ENCODE measurements around the gene CDK5R1.
"Not testable (repeated sequence)": the region's sequence is repeated elsewhere in the genome, so short reads cannot be mapped to it uniquely, and the experiment has no call there.

The CDK5R1 gene

DNA sequence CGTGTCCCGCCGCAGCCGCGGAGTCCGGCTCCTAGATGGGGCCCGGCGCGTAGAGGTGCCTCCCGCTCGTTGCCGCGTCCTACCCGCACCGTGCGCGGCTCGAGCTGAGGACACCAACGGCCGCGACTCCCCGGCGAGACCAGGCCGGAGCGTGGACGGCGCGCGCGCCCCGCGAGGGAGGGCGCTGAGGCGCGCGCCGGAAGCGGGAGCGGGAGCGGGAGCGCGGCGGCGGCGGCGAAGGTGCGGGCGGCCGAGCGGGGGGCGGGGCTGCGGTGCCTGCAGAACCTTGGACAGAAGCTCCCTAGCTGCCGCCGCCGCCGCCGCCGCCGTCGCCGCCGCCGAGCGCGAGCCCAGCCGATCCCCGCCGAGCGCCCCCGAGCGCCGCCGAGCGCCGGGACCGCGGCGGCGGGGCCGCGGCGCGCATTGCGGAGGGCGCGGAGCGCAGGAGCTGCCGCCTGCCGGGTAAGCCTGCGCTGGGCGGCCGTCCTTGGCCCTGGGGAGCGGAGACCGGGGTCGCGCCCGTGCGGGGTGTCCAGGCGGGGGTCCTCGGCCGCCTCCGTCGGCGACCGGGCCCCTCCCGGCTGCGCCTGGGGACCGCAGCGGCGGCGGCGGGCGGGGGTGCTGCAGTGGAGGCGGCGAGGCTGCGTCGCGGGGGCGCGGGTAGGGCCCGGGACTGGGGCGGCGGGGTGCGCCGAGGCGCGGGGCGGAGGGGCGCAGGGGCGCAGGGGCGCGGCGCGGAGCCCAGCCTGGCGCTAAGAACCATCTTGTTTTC lies at the start of gene CDK5R1:
CDK5R1 (plus strand) TSS at position 293 of the 772 bp plus-strand sequence. CDS start 628 bp downstream, outside the sequence.
- DNase-seq (ENCODE audit: low read depth in 2 of 2), result peak in 1 of 2 donors; percentile 62

DNA sequence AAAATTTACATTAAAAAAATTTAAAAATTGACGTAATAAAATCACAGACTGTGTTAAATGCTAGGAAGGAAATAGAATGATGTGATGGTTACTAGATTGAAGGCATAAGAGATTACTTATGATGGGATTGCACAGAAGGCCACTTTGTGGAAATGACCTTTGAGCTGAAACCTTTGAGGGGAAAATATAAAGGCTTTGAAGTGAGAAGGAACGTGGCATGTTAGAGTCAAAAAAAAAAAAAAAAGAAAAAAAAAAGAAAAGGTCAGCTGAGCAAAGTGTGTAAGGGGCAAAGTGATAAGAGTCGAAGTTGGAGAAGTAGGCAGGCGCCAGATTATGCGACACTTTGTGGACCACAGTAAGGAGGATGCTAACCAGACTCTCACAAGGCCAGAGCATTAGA lies 46.1 kb upstream of the CDK5R1 start:
- DNase-seq (ENCODE audit: low read depth in 2 of 2), result no peak

DNA sequence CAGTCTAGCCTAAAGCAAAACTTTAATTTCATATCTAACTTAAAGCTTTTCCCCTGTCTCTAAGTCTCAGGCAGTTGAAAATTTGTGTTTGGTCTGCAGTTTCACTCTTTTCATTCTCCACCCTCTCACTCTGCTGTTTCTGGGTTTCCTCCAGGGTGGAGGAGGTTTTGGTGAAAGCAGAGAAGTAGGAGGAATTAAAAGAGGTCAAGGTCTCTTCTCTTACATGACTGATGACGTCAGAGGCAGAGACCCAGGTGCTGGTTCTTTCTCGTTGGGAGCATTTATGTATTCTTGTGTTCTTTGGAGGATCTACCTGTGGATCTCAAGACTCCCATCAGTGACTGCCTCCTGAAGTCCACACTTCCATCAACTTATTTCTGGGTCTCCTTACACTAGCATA lies 44.9 kb upstream of the CDK5R1 start:
- DNase-seq (ENCODE audit: low read depth in 2 of 2), result no peak

DNA sequence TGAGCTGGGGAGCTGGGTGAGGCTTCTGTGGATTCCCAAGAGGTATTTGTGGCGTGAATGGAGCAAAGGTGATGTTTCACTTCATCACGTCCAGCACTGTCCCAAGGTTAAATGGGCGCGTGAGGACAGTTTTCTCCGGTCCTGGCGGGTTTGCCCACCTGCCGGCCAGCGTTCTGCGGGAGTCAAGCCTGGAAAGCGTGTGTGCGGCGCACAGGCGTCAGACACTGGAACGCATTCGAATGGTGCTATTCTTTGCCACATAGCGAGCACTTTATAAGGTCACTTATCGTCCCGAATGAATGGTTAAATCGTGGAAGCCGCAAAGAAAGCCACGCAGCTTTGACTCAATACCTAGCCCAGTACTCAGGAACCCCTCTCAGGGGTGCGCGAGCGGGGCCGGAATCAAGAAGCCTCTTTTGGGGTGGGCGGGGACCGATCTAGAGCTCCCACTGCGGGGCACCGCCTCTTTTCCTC lies 42.9 kb upstream of the CDK5R1 start:
- no peak for DNase-seq (ENCODE audit: low read depth in 2 of 2)

DNA sequence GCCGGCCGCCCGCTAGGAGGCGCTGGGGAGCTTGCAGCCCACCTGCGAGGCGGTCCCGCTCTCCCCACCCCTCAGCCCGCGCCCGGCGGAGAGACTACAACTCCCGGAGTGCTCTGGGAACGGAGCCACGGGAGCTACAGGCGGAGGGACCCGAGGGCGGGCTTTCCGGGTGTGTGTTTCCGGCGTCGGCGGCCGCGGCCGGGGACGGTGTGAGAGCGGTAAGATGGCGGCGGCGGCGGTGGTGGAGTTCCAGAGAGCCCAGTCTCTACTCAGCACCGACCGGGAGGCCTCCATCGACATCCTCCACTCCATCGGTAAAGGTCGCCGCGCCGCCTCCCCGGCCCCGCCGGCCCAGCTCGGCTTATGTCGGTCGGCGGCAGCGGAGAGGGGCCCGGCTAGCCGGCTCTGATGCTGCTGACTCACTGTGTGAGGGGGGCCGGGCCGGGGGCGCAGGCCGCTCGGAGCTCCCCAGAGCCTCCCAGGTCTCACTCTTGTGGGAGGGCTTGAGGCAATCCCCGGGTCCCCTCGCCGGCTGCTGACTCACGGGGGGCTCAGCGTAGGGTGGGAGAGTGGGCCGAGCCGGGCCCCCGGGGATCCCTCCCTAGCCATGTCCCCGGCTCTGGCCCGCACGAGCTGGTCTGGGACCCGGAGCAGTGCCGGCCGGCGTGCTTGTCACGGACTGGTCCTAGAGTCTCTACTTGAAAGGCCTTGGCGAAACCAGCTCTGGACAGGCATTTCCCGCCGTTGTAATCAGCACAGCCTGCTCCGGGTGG lies 42.3 kb upstream of the CDK5R1 start, which contains the start of gene PSMD11:
PSMD11 (plus strand) TSS at position 210 of the 773 bp plus-strand sequence; CDS start at position 224, 14 bp downstream.
- DNase-seq (ENCODE audit: low read depth in 2 of 2), result peak; percentile 97 to 99

DNA sequence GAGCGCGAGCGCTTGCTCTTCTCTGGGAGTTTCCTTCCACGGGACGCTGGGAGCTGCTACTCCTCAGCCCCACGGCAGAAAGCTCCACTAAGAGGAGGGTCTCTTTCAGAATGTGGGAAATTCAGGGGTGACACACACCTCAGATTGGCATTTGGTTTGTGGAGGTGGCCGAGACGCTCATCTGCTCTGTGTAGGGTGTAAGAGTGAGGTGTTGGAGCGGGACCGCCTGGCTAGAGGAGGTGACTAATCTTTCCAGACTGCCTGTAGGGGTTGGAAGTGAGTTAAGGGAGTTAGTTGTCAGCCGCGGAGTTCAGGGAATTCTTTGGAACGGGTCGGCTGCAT lies 41.7 kb upstream of the CDK5R1 start:
- peak; percentile 15 to 46 for DNase-seq (ENCODE audit: low read depth in 2 of 2)

DNA sequence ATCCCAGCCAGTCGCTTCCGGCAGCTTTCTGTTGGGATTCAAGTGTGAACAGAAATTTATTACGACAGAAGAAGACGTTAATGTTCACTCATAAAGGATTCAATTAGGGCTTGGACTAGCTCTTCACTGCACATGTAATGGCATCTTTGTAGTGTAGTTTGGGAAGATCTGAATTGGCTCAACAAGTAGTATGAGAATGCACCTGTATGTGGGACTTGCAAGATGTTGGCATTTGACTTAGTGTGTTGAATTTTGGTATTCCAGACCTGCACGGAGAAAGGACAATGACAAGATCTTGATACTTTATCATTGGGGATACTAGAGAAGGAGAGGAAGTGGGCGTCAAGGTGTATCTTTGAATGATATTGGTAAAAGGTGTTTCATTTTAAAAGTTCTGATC lies 41.3 kb upstream of the CDK5R1 start:
- DNase-seq (ENCODE audit: low read depth in 2 of 2), result no peak

DNA sequence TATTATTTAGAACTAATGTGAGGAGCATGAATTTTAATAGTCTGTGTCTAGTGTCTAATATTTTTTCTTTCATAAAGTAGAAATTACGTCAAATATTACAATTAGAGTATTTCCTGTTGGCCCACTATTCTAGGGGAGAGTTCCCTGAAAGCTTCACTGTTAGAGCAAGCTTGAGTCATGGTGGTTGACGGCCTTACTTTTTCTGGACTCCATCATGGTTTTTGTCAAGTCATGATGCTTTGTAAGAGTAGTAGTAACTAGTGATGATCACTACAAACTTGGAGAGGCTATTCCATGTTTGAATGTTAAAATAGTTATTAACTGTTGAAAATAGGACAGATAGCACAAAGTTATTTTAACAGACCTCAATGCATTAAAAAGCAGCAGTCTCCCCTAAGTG lies 40.8 kb upstream of the CDK5R1 start:
- no peak for DNase-seq (ENCODE audit: low read depth in 2 of 2)

DNA sequence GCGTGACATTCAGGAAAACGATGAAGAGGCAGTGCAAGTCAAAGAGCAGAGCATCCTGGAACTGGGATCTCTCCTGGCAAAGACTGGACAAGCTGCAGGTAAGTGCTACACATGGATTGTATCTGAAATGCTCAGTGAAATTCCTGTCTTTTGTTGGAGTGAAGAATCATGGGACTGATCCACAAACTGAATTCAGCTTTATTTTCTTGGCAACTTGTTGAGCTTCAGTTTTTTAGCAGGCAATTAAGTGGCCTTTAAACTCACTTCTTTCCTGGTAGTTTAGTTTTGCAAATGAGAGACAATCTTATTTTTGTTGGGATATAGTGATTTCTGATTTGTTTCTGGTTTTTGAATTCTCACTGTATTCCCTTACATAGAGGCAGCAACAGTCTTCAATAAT lies 39.8 kb upstream of the CDK5R1 start:
- DNase-seq (ENCODE audit: low read depth in 2 of 2), result no peak

DNA sequence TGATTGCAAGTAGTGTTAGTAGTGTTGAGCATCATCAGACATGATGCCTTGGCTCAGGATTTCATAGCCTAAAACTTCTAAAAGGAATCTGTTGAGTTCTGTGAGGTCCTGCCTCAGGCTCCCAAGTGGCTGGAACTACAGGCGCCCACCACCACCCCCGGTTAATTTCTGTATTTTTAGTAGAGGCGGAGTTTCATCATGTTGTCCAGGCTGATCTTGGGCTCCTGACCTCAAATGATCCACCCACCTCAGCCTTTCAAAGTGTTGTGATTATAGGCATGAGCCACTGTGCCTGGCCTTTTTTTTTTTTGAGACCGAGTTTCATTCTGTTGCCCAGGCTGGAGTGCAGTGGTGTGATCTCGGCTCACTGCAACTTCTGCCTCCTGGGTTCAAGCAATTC lies 36.8 kb upstream of the CDK5R1 start:
- no peak for DNase-seq (ENCODE audit: low read depth in 2 of 2)

DNA sequence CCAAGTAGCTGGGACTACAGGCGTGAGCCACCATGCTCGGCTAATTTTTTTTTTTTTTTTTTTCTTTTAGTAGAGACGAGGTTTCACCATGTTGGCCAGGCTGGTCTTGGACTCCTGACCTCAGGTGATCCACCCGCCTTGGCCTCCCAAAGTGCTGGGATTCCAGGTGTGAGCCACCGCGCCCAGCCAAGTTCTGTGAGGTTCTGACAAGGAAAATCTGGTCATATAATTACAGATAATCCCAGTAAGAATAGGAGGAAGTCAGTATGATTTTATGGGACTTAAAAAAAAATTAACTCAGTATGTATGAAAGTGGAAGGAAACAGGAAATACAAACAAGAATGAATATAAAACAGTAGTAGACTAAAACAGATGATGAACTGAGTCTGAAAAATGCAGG lies 36.4 kb upstream of the CDK5R1 start:
- DNase-seq (ENCODE audit: low read depth in 2 of 2), result not testable (repeated sequence)

DNA sequence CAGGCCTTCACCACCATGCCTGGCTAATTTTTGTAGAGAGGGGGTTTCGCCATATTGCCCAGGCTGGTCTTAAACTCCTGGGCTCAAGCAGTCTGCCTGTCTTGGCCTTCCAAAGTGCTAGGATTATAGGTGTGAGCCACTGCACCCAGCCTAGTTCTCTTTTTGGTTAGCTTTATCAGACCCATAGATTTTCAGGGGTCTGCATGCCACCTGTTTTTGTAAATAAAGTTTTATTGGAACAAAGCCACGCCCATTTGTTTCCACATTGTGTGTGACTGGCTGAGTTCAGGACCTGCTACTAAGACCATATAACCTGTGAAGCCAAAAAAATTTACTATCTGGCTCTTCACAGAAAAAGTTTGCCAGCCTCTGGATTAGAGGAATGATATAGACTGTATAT lies 34.9 kb upstream of the CDK5R1 start:
- no peak for DNase-seq (ENCODE audit: low read depth in 2 of 2)

DNA sequence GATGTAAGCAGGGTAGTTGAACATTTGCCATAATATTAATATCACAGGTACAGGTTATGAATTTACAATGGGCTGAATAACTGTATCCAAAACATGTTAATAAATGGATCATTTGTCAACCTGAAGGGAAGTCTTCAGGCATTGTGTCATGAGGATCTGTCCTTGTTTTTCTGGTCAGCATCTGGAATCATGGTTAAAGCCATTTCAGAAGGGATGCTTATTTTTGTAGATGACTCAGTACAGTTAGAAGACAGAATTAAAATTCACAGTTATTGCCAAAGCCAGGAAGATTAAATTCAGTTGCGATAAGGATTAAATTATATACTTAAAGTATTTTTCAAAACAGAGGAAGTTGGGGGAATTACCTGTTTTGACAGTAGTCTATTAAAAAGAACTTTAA lies 34.5 kb upstream of the CDK5R1 start:
- DNase-seq (ENCODE audit: low read depth in 2 of 2), result no peak

DNA sequence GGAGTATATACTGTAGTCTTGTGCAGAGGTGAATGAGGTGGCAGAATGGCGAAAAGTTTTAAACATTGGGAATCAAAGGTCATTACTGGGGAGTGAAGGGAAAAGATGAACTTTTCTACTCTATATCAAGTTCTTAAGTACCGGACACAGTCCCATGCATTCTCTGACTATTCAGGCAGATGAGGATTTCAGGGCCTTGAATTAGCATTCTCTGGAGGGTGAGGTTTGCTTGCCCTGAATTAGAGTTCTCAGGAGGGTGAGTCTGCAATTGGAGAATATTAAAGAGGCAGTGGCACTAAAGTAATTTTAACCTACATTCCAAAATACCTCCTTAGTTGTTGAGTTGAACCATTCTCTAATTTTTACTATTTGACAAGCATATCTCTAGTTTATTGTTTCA lies 33.4 kb upstream of the CDK5R1 start:
- no peak for DNase-seq (ENCODE audit: low read depth in 2 of 2)

DNA sequence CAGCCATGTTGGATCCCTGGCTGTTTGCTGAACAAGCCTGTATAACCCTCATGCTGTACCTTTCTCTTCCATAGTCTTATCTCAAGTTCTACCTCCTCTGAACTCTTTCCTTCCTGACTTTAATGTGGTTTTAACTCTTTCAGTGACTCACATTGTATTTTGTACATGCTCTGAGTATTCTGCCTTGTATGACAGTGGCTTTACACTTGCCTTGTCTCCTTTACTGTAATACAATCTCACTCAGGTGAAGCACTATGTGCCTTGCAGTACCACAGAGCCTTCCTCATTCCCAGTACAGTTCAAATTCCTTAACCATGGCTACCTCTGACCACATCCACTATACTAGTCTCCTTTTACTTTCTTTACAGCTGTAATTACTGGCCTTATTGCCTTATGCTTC lies 28.4 kb upstream of the CDK5R1 start:
- no peak for DNase-seq (ENCODE audit: low read depth in 2 of 2)

DNA sequence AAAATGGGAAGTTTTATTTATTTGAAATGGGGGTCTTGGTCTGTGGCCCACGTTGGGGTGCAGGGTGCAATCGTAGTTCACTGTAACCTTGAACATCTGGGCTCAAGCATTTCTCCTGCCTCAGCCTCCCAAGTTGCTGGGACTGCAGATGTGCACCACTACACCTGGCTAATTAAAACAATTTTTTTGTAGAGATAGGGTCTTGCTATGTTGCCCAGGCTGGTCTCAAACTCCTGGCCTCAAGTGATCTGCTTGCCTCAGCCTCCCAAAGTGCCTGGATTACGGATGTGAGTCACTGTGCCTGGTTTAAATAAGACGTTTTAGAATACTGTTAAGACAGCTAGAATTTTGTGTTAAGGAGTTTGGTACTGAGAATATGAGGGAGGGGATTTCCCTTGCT lies 26.7 kb upstream of the CDK5R1 start:
- no peak for DNase-seq (ENCODE audit: low read depth in 2 of 2)

DNA sequence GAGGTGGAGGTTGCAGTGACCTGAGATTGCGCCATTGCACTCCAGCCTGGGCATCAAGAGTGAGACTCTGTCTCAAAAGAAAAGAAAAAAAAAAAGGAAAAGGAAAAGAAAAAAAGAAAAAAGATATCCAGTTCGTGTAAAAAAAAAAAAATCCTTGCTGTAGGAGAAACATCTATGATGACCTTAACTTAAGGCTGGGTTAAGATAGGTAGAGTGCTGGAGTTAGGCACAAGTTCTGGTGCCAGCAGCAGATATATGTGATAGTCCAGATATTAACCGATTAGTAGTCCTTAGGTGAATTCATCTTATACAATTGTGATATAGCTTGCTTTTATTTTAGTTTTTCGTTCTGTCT lies 25.3 kb upstream of the CDK5R1 start:
- no peak for DNase-seq (ENCODE audit: low read depth in 2 of 2)

DNA sequence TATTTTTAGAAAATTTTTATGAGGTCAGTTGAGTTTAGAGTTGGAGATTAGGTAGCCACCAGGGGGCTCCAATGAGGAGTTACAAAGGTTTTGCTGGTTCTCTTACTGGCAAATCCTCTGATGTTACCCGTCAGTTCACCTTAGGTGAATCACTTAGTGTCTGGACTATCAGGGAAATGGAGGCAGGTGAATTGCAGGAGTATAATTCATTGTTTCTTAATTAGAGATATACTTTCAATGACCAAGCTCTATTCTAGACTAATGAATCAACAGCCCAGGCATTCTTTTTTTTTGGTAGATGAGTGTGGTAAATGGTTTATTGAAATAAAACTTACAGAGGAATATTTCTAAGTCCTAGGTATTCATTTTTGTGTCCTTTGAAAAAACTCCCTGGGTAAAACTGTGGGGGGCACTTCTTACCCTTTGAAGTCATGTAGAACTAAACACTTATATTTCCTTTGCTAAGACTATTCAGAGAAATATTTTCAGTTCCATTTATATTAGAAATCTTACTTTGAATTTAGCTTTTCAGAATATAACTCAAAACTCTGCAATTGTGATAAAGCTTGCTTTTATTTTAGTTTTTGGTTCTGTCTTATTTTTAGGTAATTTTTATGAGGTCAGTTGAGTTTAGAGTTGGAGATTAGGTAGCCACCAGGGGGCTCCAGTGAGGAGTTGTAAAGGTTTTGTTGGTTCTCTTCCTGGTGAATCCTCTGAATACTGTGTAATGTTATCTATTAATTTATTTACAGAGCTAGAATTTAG lies 24.8 kb upstream of the CDK5R1 start:
- peak; percentile 39 for DNase-seq (ENCODE audit: low read depth in 2 of 2)

DNA sequence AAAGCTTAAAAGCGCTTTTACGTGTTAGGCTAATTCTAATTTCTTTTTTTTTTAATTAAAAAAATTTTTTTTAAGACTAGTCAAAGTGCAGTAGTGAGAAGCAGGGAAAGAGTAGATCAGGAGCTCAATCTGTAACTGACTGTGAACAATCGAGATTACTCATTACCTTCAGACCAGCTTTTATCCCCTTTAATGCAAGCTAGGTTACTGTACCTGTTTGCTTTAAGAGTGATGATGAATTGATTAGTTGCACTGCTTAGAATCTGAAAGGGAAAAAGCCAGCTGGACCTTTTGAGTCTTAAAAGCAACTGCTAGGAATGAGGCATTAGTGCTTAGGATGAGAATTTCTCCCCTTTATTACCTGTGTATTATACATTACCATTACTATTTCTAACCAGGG lies 23.5 kb upstream of the CDK5R1 start:
- DNase-seq (ENCODE audit: low read depth in 2 of 2), result no peak

DNA sequence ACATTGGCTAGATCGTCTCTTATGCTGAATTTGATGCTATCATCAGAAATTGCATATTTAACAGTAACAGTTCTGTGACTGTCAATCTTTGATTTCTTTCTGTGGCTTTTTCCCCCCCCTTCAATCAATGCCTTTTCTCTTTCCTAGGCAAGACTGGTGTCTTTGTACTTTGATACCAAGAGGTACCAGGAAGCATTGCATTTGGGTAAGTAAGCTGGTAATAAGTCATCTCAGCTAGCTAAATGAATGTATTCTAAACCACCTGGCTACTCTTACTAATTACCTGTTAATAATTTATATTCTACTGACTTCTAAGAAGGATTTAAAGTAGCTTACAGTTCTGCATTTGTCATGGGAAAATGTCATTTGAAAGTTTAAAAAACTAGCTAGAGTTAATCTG lies 22.4 kb upstream of the CDK5R1 start:
- DNase-seq (ENCODE audit: low read depth in 2 of 2), result no peak

DNA sequence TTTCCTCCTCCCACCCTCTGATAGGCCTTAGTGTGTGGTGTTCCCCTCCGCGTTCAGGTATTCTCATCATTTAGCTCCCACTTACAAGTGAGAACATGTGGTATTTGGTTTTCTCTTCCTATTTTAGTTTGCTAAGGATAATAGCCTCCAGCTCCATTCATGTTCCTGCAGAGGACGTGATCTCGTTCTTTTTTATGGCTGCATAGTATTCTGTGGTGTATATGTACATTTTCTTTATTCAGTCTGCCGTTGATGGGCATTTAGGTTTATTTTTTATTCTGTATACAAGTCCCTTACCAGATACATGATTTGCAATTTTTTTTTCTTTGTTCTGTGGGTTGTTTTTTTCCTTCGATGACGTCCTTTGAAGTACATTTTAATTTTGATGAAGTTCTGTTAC lies 18.8 kb upstream of the CDK5R1 start:
- DNase-seq (ENCODE audit: low read depth in 2 of 2), result no peak

DNA sequence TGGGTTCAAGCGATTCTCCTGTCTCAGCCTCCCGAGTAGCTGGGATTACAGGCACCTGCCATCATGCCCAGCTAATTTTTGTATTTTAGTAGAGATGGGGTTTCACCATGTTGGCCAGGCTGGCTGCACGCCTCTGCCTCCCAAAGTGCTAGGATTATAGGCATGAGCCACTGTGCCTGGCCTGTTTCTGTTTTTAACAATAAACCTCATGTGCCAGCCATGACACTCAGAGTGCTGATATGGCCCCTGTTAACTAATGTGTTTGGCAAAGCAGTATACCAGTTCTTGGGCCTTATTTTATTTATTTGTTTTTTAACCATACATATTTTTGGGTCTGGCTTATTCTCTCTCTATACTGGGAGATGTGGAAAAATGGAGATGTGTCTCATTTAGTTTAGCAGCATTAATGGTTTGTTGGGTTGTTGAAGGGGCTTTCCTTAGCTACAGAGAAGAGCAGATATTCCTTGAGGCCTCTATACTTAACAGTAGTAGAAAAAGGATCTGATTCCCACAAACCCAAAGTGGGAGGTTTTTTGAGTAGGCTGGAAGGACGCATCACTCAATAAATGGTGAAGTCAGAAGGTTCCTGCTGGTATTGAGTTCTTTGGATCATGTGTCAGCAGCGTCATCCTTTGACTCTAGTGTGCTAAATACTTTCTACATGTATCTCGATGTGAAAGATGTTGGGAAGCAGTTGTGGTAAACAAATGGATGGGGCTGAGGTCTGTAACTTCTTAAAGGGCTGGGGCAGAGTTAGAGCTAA lies 16.2 kb upstream of the CDK5R1 start:
- no peak for DNase-seq (ENCODE audit: low read depth in 2 of 2)
